ENCODE data around the gene COL9A1. TPM values are rescaled to one million over a fixed set of nuclear protein-coding genes. Genes with fewer than 3 reads are reported as not detected.

Gene COL9A1
- total RNA-seq, 1 experiment from 2014 or later, result not detected

- CTCF ChIA-PET, result no interaction called here
- intact Hi-C loops (cut with micrococcal nuclease; ENCODE audit: unreplicated experiment), result no loop called here
Measured at GRCh38 chr6:70188202-70188601, 114.7 kb downstream of the COL9A1 start.

DNA sequence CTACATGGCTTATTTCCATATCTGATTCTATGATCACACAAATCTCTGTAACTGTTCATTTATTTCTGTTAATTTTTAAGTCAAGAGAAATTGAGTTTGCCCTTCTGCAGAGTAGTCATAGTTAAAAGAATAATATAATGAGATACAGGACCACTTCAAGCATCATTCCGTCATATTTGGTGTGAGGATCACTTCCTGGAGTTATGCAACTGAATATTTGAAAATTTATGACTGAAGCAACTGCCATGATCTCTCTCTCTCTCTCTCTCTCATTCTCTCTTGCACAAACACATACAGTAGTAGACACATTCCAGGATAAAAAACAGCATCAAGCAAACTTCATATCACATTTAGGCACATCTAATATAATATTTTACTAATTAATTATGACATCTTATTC, 116.4 kb downstream of the COL9A1 start:
- H3K27ac Mint-ChIP-seq (ENCODE audit: unreplicated experiment), result no peak overlapping the region
- CTCF ChIA-PET, result no interaction called here
- no TSS peak for BruUV-seq (replicated peaks)
- no peaks in the 10 kb centered on the region for H3K9me3 Mint-ChIP-seq (ENCODE audit: low read depth, unreplicated experiment)
- intact Hi-C loops (cut with micrococcal nuclease; ENCODE audit: unreplicated experiment), result no loop called here
- H3K4me1 Mint-ChIP-seq (ENCODE audit: low read depth, unreplicated experiment), result no peaks in the 10 kb centered on the region
- TF ChIP-seq, protein P1, sequence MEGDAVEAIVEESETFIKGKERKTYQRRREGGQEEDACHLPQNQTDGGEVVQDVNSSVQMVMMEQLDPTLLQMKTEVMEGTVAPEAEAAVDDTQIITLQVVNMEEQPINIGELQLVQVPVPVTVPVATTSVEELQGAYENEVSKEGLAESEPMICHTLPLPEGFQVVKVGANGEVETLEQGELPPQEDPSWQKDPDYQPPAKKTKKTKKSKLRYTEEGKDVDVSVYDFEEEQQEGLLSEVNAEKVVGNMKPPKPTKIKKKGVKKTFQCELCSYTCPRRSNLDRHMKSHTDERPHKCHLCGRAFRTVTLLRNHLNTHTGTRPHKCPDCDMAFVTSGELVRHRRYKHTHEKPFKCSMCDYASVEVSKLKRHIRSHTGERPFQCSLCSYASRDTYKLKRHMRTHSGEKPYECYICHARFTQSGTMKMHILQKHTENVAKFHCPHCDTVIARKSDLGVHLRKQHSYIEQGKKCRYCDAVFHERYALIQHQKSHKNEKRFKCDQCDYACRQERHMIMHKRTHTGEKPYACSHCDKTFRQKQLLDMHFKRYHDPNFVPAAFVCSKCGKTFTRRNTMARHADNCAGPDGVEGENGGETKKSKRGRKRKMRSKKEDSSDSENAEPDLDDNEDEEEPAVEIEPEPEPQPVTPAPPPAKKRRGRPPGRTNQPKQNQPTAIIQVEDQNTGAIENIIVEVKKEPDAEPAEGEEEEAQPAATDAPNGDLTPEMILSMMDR (IDR thresholded peaks at IDR 0.05; ENCODE audit: unreplicated experiment), result no peak
- no peaks in the 10 kb centered on the region for H3K36me3 Mint-ChIP-seq (ENCODE audit: insufficient read depth, unreplicated experiment)
- no peaks in the 10 kb centered on the region for H3K27me3 Mint-ChIP-seq (ENCODE audit: unreplicated experiment)
- no peak for DNase-seq
- H3K4me3 Mint-ChIP-seq (ENCODE audit: low read depth, unreplicated experiment), result no peak overlapping the region

More at GRCh38 chr6:70188202-70188601, 114.7 kb downstream of the COL9A1 start:
- no peaks in the 10 kb centered on the region for H3K36me3 Mint-ChIP-seq (ENCODE audit: insufficient read depth, unreplicated experiment)
- no peak overlapping the region for H3K27ac Mint-ChIP-seq (ENCODE audit: unreplicated experiment)
- TF ChIP-seq, protein P1 (IDR thresholded peaks at IDR 0.05; ENCODE audit: unreplicated experiment), result no peak
- no peaks in the 10 kb centered on the region for H3K4me1 Mint-ChIP-seq (ENCODE audit: low read depth, unreplicated experiment)
- H3K9me3 Mint-ChIP-seq (ENCODE audit: low read depth, unreplicated experiment), result no peaks in the 10 kb centered on the region
- BruUV-seq (replicated peaks), result no TSS peak
- no peak for DNase-seq
- H3K27me3 Mint-ChIP-seq (ENCODE audit: unreplicated experiment), result peaks cover 16% of the 10 kb centered on the region
- H3K4me3 Mint-ChIP-seq (ENCODE audit: low read depth, unreplicated experiment), result no peak overlapping the region

- intact Hi-C loops (cut with micrococcal nuclease; ENCODE audit: unreplicated experiment), result no loop called here
- Mint-ChIP-seq H3K27me3 (ENCODE audit: unreplicated experiment) (no peaks in the 10 kb centered on the region), H3K36me3 (ENCODE audit: insufficient read depth, unreplicated experiment) (no peaks in the 10 kb centered on the region), H3K9me3 (ENCODE audit: low read depth, unreplicated experiment) (no peaks in the 10 kb centered on the region), H3K4me3 (ENCODE audit: low read depth, unreplicated experiment) (no peak overlapping the region), H3K27ac (ENCODE audit: unreplicated experiment) (no peak overlapping the region), H3K4me1 (ENCODE audit: low read depth, unreplicated experiment) (no peaks in the 10 kb centered on the region)
- TF ChIP-seq, protein P1 (IDR thresholded peaks at IDR 0.05; ENCODE audit: unreplicated experiment), result no peak
- BruUV-seq (replicated peaks), result no TSS peak
- no peak for DNase-seq
- CTCF ChIA-PET, result no interaction called here
Measured at GRCh38 chr6:70184723-70185122, 118.2 kb downstream of the COL9A1 start.

- Mint-ChIP-seq H3K4me1 (ENCODE audit: low read depth, unreplicated experiment) (no peaks in the 10 kb centered on the region), H3K27ac (ENCODE audit: unreplicated experiment) (no peak overlapping the region), H3K9me3 (ENCODE audit: low read depth, unreplicated experiment) (no peaks in the 10 kb centered on the region), H3K36me3 (ENCODE audit: insufficient read depth, unreplicated experiment) (no peaks in the 10 kb centered on the region), H3K4me3 (ENCODE audit: low read depth, unreplicated experiment) (no peak overlapping the region), H3K27me3 (ENCODE audit: unreplicated experiment) (no peaks in the 10 kb centered on the region)
- DNase-seq, result no peak
- no TSS peak for BruUV-seq (replicated peaks)
- intact Hi-C loops (cut with micrococcal nuclease; ENCODE audit: unreplicated experiment), result no loop called here
- TF ChIP-seq, protein P1 (IDR thresholded peaks at IDR 0.05; ENCODE audit: unreplicated experiment), result no peak
- CTCF ChIA-PET, result no interaction called here
Measured at GRCh38 chr6:70183538-70183937, 119.3 kb downstream of the COL9A1 start.

Data from Calu3 (cell line).